OCI-LY7 (cell line): ENCODE data around the gene IQCE. TPM values are rescaled to one million over a fixed set of nuclear protein-coding genes. Genes with fewer than 3 reads are reported as not detected.

Experiments used
- BruUV-seq: library from RNA; stranded (reverse); fragments of 400-500 nt; replicated peaks from 2 replicates; lab custom pipeline; 2021; lab: Mats Ljungman, UMichigan
- CTCF ChIA-PET: fragments of 300-600 bp; sonication (Branson Sonifier 250); formaldehyde crosslinking; loops from one replicate; lab custom pipeline; 2022; ENCODE audit warnings: antibody characterized with exemption; ENCODE audit not compliant: unreplicated experiment; lab: Charles Lee
- POLR2A ChIA-PET: fragments of 300-600 bp; sonication (Branson Sonifier 250); formaldehyde crosslinking; loops from one replicate; lab custom pipeline; 2022; ENCODE audit warnings: antibody characterized with exemption; lab: Charles Lee
- DNase-seq: peaks from one replicate; pipeline ENCODE4 v3.0.0-alpha.2; 2015; ENCODE audit warnings: low spot score
- H2AFZ ChIP-seq: fragments of 200-600 bp; sonication (generic), shearing (Covaris generic); 2 replicates; pipeline ENCODE4 v1.6.1; 2014; ENCODE audit warnings: mild to moderate bottlenecking, antibody characterized with exemption, low read length, moderate library complexity
- H3K27ac ChIP-seq: fragments of 200-600 bp; sonication (generic); 2 replicates; pipeline ENCODE4 v1.5.1; 2014; ENCODE audit warnings: mixed run types, low read depth, mild to moderate bottlenecking, moderate library complexity, low read length, inconsistent platforms; ENCODE audit not compliant: poor library complexity, severe bottlenecking
- H3K36me3 ChIP-seq: fragments of 200-600 bp; sonication (generic); 2 replicates; pipeline ENCODE4 v1.6.1; 2014; ENCODE audit warnings: mild to moderate bottlenecking, antibody characterized with exemption, low read length, moderate library complexity, mixed read lengths; ENCODE audit not compliant: insufficient read depth
- H3K4me1 ChIP-seq: fragments of 200-600 bp; sonication (generic); 2 replicates; pipeline ENCODE4 v1.5.1; 2014; ENCODE audit warnings: mild to moderate bottlenecking, low read length; ENCODE audit not compliant: insufficient read depth, poor library complexity, severe bottlenecking
- H3K4me2 ChIP-seq: fragments of 200-600 bp; sonication (generic); 2 replicates; pipeline ENCODE4 v1.6.1; 2014; ENCODE audit warnings: mild to moderate bottlenecking, low read length
- H3K4me3 ChIP-seq: fragments of 200-600 bp; sonication (generic); 2 replicates; pipeline ENCODE4 v1.5.1; 2014; ENCODE audit warnings: mild to moderate bottlenecking, low read depth, low read length; ENCODE audit not compliant: poor library complexity, severe bottlenecking
- H3K79me2 ChIP-seq: fragments of 200-600 bp; sonication (generic); 2 replicates; pipeline ENCODE4 v1.6.1; 2016; ENCODE audit warnings: low read depth, mild to moderate bottlenecking, low read length, moderate library complexity, mixed read lengths; ENCODE audit not compliant: insufficient read depth
- H3K9me2 ChIP-seq: fragments of 200-600 bp; sonication (generic); 2 replicates; pipeline ENCODE4 v1.6.1; 2016; ENCODE audit warnings: mild to moderate bottlenecking, low read length, mixed read lengths; ENCODE audit not compliant: insufficient read depth
- H3K9me3 ChIP-seq: fragments of 200-600 bp; sonication (generic); 2 replicates; pipeline ENCODE4 v1.6.1; 2014; ENCODE audit warnings: mild to moderate bottlenecking, mixed run types, low read length, mixed read lengths
- H4K20me1 ChIP-seq: fragments of 200-600 bp; sonication (generic); 2 replicates; pipeline ENCODE4 v1.6.1; 2014; ENCODE audit warnings: mild to moderate bottlenecking, antibody characterized with exemption, low read length, moderate library complexity, mixed read lengths; ENCODE audit not compliant: insufficient read depth
- CTCF ChIP-seq: fragments of 200-600 bp; sonication (generic); conservative IDR thresholded peaks from 2 replicates; pipeline ENCODE4 v1.5.1; 2014; ENCODE audit warnings: mild to moderate bottlenecking, antibody characterized with exemption, low read length, moderate library complexity, mixed read lengths
- EZH2phosphoT487 ChIP-seq: fragments of 200-600 bp; sonication (generic); IDR thresholded peaks from 2 replicates; pipeline ENCODE4 v1.6.1; 2018; ENCODE audit warnings: low read depth, borderline replicate concordance, mild to moderate bottlenecking, mixed run types, antibody characterized with exemption, low read length, moderate library complexity, mixed read lengths
- intact Hi-C: fragments of 100-400 bp; cut with micrococcal nuclease; formaldehyde crosslinking; loops from one replicate; pipeline ENCODE4 v1.10.0; 2022; ENCODE audit not compliant: unreplicated experiment
- total RNA-seq, 2 experiments: library from RNA; depleted of rRNA in 1 of 2; stranded (reverse); fragments of >200 nt in 1 of 2; shearing (Covaris generic) in 1 of 2; gene quantifications; 2 replicates each; pipeline ENCODE4 v1.2.3, GENCODE V29; 2014 to 2022

IQCE gene
- total RNA-seq, 2 experiments from 2014 or later = 6.2 to 6.6 TPM

GRCh38 chr7:2525658-2526630 is 32.8 kb upstream of the IQCE start:
- intact Hi-C loops = no loop called here
- Histone ChIP-seq H3K9me3 (no peaks in the 10 kb centered on the region), H3K36me3 (no peaks in the 10 kb centered on the region), H3K9me2 (no peaks in the 10 kb centered on the region), H3K4me2 (no peak overlapping the region), H3K4me1 (peaks cover 41% of the 10 kb centered on the region), H4K20me1 (no peaks in the 10 kb centered on the region), H3K27ac (no peak overlapping the region), H2AFZ (no peak overlapping the region), H3K4me3 (no peak overlapping the region), H3K79me2 (no peaks in the 10 kb centered on the region)
- ChIA-PET POLR2A (no interaction called here), CTCF (interaction anchor here (0.6 kb wide), 1 partner anchor 13 kb away, joined by 5 read pairs; no protein-coding TSS in a partner anchor)
- TF ChIP-seq EZH2phosphoT487 (no peak), CTCF (no peak)
- no TSS peak for BruUV-seq
- no peak for DNase-seq

GRCh38 chr7:2526659-2527504 is 31.9 kb upstream of the IQCE start:
- DNase-seq = no peak
- Histone ChIP-seq H3K36me3 (no peaks in the 10 kb centered on the region), H4K20me1 (no peaks in the 10 kb centered on the region), H3K27ac (no peak overlapping the region), H3K4me1 (peaks cover 41% of the 10 kb centered on the region), H3K4me3 (no peak overlapping the region), H3K9me3 (no peaks in the 10 kb centered on the region), H3K4me2 (no peak overlapping the region), H3K9me2 (no peaks in the 10 kb centered on the region), H3K79me2 (no peaks in the 10 kb centered on the region), H2AFZ (no peak overlapping the region)
- POLR2A ChIA-PET = no interaction called here
- intact Hi-C loops = no loop called here
- BruUV-seq = no TSS peak
- no peak for TF ChIP-seq CTCF
- no peak for TF ChIP-seq EZH2phosphoT487
- CTCF ChIA-PET = no interaction called here
